Erythroblast (primary cell): ENCODE results near the gene FSIP1.

Experiments
- GATA1 ChIP-seq: IDR thresholded peaks from 2 replicates; pipeline ENCODE4 v1.6.1; 2011; ENCODE audit warnings: low read depth, mild to moderate bottlenecking, control low read depth, low read length, moderate library complexity
- POLR2A ChIP-seq: IDR thresholded peaks from 2 replicates; pipeline ENCODE4 v1.6.1; 2011; ENCODE audit warnings: mild to moderate bottlenecking, low read length

- TF ChIP-seq POLR2A (no peak), GATA1 (no peak)
Measured at GRCh38 chr15:39737196-39737550, 45.5 kb downstream of the FSIP1 start.
